Hematopoietic multipotent progenitor cell treated with erythropoietin and hydrocortisone succinate and interleukin-3 and kit ligand, for 4 days (in vitro differentiated cells): ENCODE data around the gene FBXO34.
A peak's percentile ranks its signal among the peaks of the same experiment; 100 is the strongest.
"Not testable (repeated sequence)": the region's sequence is repeated elsewhere in the genome, so short reads cannot be mapped to it uniquely, and the experiment has no call there.

ENCODE experiments used
- DNase-seq: peaks from one replicate; pipeline ENCODE4 v3.0.0-alpha.2; 2015

The FBXO34 gene

GRCh38 chr14:55312379-55313030 lies 41.3 kb downstream of the FBXO34 start:
- not testable (repeated sequence) for DNase-seq

- no peak for DNase-seq
Observed at GRCh38 chr14:55313480-55313879, 42.3 kb downstream of the FBXO34 start.

GRCh38 chr14:55314449-55314848 lies 43.2 kb downstream of the FBXO34 start:
- DNase-seq = no peak

GRCh38 chr14:55316564-55316963 lies 45.3 kb downstream of the FBXO34 start:
- no peak for DNase-seq

GRCh38 chr14:55317542-55318306 lies 46.5 kb downstream of the FBXO34 start:
- no peak for DNase-seq

- DNase-seq = no peak
Observed at GRCh38 chr14:55318694-55319093, 47.5 kb downstream of the FBXO34 start.

- DNase-seq = no peak
Observed at GRCh38 chr14:55323910-55324309, 52.7 kb downstream of the FBXO34 start.

GRCh38 chr14:55324812-55325211 lies 53.6 kb downstream of the FBXO34 start:
- no peak for DNase-seq

- DNase-seq = peak; percentile 63
Observed at GRCh38 chr14:55327179-55327578, 56.0 kb downstream of the FBXO34 start.

GRCh38 chr14:55328317-55328716 lies 57.1 kb downstream of the FBXO34 start:
- no peak for DNase-seq

- no peak for DNase-seq
Observed at GRCh38 chr14:55329999-55330710, 58.9 kb downstream of the FBXO34 start.

- DNase-seq = peak; percentile 81
Observed at GRCh38 chr14:55332654-55333570, 61.7 kb downstream of the FBXO34 start.

GRCh38 chr14:55333711-55334485 lies 62.7 kb downstream of the FBXO34 start:
- peak; percentile 35 for DNase-seq

- peak; percentile 54 for DNase-seq
Observed at GRCh38 chr14:55336162-55336561, 64.9 kb downstream of the FBXO34 start.

- no peak for DNase-seq
Observed at GRCh38 chr14:55336691-55337090, 65.5 kb downstream of the FBXO34 start.

GRCh38 chr14:55339770-55340169 lies 68.5 kb downstream of the FBXO34 start:
- peak; percentile 27 for DNase-seq

- no peak for DNase-seq
Observed at GRCh38 chr14:55340482-55340881, 69.3 kb downstream of the FBXO34 start.

- DNase-seq = no peak
Observed at GRCh38 chr14:55341781-55342180, 70.6 kb downstream of the FBXO34 start.

- DNase-seq = not testable (repeated sequence)
Observed at GRCh38 chr14:55344582-55345163, 73.5 kb downstream of the FBXO34 start.

- DNase-seq = no peak
Observed at GRCh38 chr14:55347040-55347439, 75.8 kb downstream of the FBXO34 start.

GRCh38 chr14:55347748-55348147 lies 76.5 kb downstream of the FBXO34 start:
- no peak for DNase-seq
